WTC11 (cell line): ENCODE measurements around the gene BACH2.

Source experiments
- ETV6 ChIP-seq: sonication (generic); formaldehyde crosslinking; IDR thresholded peaks from 2 replicates; pipeline ENCODE4 v1.8.1; 2022; ENCODE audit warnings: mild to moderate bottlenecking, missing genetic modification reagents
- NR2C2 ChIP-seq: sonication (generic); formaldehyde crosslinking; IDR thresholded peaks from 2 replicates; pipeline ENCODE4 v1.8.0; 2022; ENCODE audit warnings: mild to moderate bottlenecking, missing genetic modification reagents
- ZNF263 ChIP-seq: sonication (generic); formaldehyde crosslinking; IDR thresholded peaks from 2 replicates; pipeline ENCODE4 v1.8.1; 2022; ENCODE audit warnings: low read depth, mild to moderate bottlenecking, moderate library complexity, missing genetic modification reagents
- TF ChIP-seq, protein P1 (sequence below): fragments of 200-600 bp; IDR thresholded peaks from 2 replicates; pipeline ENCODE4 v1.8.0; 2022; ENCODE audit warnings: antibody characterized with exemption
- TF ChIP-seq, protein P2 (sequence below): sonication (generic); formaldehyde crosslinking; IDR thresholded peaks from 2 replicates; pipeline ENCODE4 v1.8.1; 2023; ENCODE audit warnings: mild to moderate bottlenecking, missing genetic modification reagents, moderate library complexity
- TF ChIP-seq, protein P3 (sequence below): sonication (generic); formaldehyde crosslinking; IDR thresholded peaks from 2 replicates; pipeline ENCODE4 v1.8.0; 2022; ENCODE audit warnings: mild to moderate bottlenecking, missing genetic modification reagents
- TF ChIP-seq, protein P4 (sequence below): sonication (generic); formaldehyde crosslinking; IDR thresholded peaks from 2 replicates; pipeline ENCODE4 v1.8.1; 2022; ENCODE audit warnings: low read depth, missing genetic modification reagents, borderline replicate concordance
- TF ChIP-seq, protein P5 (sequence below): sonication (generic); formaldehyde crosslinking; IDR thresholded peaks from 2 replicates; pipeline ENCODE4 v1.8.1; 2023; ENCODE audit warnings: mild to moderate bottlenecking, missing genetic modification reagents, moderate library complexity
- TF ChIP-seq, protein P6 (sequence below): sonication (generic); formaldehyde crosslinking; IDR thresholded peaks from 2 replicates; pipeline ENCODE4 v1.8.0; 2022; ENCODE audit warnings: mild to moderate bottlenecking, missing genetic modification reagents

DNA sequence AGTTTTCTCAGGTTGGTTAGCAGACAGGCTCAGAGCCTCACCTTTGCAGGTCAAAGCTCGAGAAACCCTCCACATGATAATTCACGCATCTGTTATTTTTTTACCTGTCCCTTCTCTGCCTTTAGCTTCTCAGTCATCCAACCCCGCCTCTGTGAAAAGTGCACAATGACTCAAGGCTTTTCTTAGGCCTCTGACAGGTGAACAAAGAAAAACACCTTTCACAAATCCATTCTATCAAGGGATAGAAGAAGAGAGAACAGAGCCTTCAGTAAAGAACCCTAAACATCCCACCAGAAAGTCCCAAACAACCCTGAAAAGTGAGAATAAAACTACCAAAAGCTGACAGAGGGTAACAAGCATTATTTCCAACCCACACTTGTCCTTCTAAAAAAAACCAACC is 224.1 kb downstream of the BACH2 start:
- TF ChIP-seq, protein P1, sequence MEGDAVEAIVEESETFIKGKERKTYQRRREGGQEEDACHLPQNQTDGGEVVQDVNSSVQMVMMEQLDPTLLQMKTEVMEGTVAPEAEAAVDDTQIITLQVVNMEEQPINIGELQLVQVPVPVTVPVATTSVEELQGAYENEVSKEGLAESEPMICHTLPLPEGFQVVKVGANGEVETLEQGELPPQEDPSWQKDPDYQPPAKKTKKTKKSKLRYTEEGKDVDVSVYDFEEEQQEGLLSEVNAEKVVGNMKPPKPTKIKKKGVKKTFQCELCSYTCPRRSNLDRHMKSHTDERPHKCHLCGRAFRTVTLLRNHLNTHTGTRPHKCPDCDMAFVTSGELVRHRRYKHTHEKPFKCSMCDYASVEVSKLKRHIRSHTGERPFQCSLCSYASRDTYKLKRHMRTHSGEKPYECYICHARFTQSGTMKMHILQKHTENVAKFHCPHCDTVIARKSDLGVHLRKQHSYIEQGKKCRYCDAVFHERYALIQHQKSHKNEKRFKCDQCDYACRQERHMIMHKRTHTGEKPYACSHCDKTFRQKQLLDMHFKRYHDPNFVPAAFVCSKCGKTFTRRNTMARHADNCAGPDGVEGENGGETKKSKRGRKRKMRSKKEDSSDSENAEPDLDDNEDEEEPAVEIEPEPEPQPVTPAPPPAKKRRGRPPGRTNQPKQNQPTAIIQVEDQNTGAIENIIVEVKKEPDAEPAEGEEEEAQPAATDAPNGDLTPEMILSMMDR: no peak
- TF ChIP-seq, protein P2, sequence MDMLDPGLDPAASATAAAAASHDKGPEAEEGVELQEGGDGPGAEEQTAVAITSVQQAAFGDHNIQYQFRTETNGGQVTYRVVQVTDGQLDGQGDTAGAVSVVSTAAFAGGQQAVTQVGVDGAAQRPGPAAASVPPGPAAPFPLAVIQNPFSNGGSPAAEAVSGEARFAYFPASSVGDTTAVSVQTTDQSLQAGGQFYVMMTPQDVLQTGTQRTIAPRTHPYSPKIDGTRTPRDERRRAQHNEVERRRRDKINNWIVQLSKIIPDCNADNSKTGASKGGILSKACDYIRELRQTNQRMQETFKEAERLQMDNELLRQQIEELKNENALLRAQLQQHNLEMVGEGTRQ (CRISPR knock-in tag): no peak
- TF ChIP-seq, protein P3, sequence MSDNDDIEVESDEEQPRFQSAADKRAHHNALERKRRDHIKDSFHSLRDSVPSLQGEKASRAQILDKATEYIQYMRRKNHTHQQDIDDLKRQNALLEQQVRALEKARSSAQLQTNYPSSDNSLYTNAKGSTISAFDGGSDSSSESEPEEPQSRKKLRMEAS (CRISPR knock-in tag): no peak
- TF ChIP-seq, protein P4, sequence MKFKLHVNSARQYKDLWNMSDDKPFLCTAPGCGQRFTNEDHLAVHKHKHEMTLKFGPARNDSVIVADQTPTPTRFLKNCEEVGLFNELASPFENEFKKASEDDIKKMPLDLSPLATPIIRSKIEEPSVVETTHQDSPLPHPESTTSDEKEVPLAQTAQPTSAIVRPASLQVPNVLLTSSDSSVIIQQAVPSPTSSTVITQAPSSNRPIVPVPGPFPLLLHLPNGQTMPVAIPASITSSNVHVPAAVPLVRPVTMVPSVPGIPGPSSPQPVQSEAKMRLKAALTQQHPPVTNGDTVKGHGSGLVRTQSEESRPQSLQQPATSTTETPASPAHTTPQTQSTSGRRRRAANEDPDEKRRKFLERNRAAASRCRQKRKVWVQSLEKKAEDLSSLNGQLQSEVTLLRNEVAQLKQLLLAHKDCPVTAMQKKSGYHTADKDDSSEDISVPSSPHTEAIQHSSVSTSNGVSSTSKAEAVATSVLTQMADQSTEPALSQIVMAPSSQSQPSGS: no peak
- TF ChIP-seq, protein P5, sequence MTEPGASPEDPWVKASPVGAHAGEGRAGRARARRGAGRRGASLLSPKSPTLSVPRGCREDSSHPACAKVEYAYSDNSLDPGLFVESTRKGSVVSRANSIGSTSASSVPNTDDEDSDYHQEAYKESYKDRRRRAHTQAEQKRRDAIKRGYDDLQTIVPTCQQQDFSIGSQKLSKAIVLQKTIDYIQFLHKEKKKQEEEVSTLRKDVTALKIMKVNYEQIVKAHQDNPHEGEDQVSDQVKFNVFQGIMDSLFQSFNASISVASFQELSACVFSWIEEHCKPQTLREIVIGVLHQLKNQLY (CRISPR knock-in tag): no peak
- no peak for TF ChIP-seq ETV6 (CRISPR knock-in tag)
- TF ChIP-seq NR2C2 (CRISPR knock-in tag): no peak
- TF ChIP-seq, protein P6, sequence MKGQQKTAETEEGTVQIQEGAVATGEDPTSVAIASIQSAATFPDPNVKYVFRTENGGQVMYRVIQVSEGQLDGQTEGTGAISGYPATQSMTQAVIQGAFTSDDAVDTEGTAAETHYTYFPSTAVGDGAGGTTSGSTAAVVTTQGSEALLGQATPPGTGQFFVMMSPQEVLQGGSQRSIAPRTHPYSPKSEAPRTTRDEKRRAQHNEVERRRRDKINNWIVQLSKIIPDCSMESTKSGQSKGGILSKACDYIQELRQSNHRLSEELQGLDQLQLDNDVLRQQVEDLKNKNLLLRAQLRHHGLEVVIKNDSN: no peak
- no peak for TF ChIP-seq ZNF263 (CRISPR knock-in tag)
